Karpas-422 (cell line): ENCODE results near the gene CD276. TPM values are rescaled to one million over a fixed set of nuclear protein-coding genes. Genes with fewer than 3 reads are reported as not detected.

Experiments
- DNase-seq: peaks from one replicate; pipeline ENCODE4 v3.0.0-alpha.2; 2015
- H2AFZ ChIP-seq: fragments of 200-600 bp; sonication (generic); 2 replicates; pipeline ENCODE4 v1.6.1; 2014; ENCODE audit warnings: antibody characterized with exemption, low read length, mixed read lengths
- H3K27ac ChIP-seq: fragments of 200-600 bp; sonication (generic); 2 replicates; pipeline ENCODE4 v1.5.1; 2014; ENCODE audit warnings: mild to moderate bottlenecking, low read length, moderate library complexity
- H3K27me3 ChIP-seq: fragments of 200-600 bp; sonication (generic); 2 replicates; pipeline ENCODE4 v1.6.1; 2014; ENCODE audit warnings: low read length, mixed read lengths
- H3K36me3 ChIP-seq: fragments of 200-600 bp; sonication (generic); 2 replicates; pipeline ENCODE4 v1.6.1; 2014; ENCODE audit warnings: low read length, mixed read lengths; ENCODE audit not compliant: insufficient read depth
- H3K4me1 ChIP-seq: fragments of 200-600 bp; sonication (generic); 2 replicates; pipeline ENCODE4 v1.6.1; 2014; ENCODE audit warnings: mild to moderate bottlenecking, low read length, mixed read lengths
- H3K4me2 ChIP-seq: fragments of 200-600 bp; sonication (generic); 2 replicates; pipeline ENCODE4 v1.6.1; 2014; ENCODE audit warnings: low read length, low read depth, mild to moderate bottlenecking; ENCODE audit not compliant: poor library complexity, severe bottlenecking
- H3K4me3 ChIP-seq: fragments of 200-600 bp; sonication (generic); 2 replicates; pipeline ENCODE4 v1.5.1; 2014; ENCODE audit warnings: mild to moderate bottlenecking, antibody characterized with exemption, low read length, mixed read lengths
- H3K79me2 ChIP-seq: fragments of 200-600 bp; sonication (generic); 2 replicates; pipeline ENCODE4 v1.6.1; 2014; ENCODE audit warnings: mild to moderate bottlenecking, low read length, mixed read lengths
- H3K9ac ChIP-seq: fragments of 200-600 bp; sonication (generic); 2 replicates; pipeline ENCODE4 v1.6.0; 2014; ENCODE audit warnings: low read length
- H3K9me2 ChIP-seq: fragments of 200-600 bp; sonication (generic), shearing (Covaris generic); replicated peaks from 2 replicates; pipeline ENCODE4 v1.6.0; 2014; ENCODE audit warnings: mild to moderate bottlenecking, low read length, moderate library complexity; ENCODE audit not compliant: insufficient read depth
- H3K9me3 ChIP-seq: fragments of 300-700, 200-600 bp; sonication (generic); 2 replicates; pipeline ENCODE4 v1.6.1; 2014; ENCODE audit warnings: low read length, mixed read lengths
- H4K20me1 ChIP-seq: fragments of 200-600 bp; sonication (generic); 2 replicates; pipeline ENCODE4 v1.6.1; 2014; ENCODE audit warnings: mild to moderate bottlenecking, antibody characterized with exemption, low read length, low read depth; ENCODE audit not compliant: insufficient read depth
- total RNA-seq: library from RNA; depleted of rRNA; stranded (reverse); fragments of >200 nt; shearing (Covaris generic); gene quantifications from 2 replicates; pipeline ENCODE4 v1.2.3, GENCODE V29; 2014; ENCODE audit warnings: low replicate concordance

Gene CD276
- total RNA-seq, 1 experiment from 2014 or later = not detected

DNA sequence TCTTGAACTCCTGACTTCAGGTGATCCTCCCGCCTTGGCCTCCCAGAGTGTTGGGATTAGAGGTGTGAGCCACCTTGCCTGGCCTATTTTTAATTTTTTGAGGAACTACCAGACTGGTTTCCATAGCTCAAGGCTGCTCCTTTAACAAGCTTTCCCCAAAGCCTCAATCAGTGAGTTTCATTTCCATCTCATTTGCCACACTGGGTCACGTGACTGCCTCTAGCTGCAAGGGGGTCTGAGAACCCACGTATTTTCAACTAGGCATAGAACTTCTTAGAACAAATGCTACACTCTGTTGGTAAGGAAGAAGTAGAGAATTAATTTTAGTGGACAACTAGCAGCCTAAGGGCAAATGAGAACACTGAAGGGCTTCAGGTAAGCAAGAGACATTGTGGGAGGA, 3.1 kb upstream of the CD276 start:
- no peaks in the 10 kb centered on the region for H3K9me2 ChIP-seq
- H3K4me2 ChIP-seq = no peak overlapping the region
- no peaks in the 10 kb centered on the region for H3K4me1 ChIP-seq
- no peak overlapping the region for H2AFZ ChIP-seq
- no peaks in the 10 kb centered on the region for H3K27me3 ChIP-seq
- no peaks in the 10 kb centered on the region for H3K9me3 ChIP-seq
- H3K27ac ChIP-seq = no peak overlapping the region
- H4K20me1 ChIP-seq = no peaks in the 10 kb centered on the region
- H3K36me3 ChIP-seq = no peaks in the 10 kb centered on the region
- no peak overlapping the region for H3K4me3 ChIP-seq
- DNase-seq = no peak
- H3K79me2 ChIP-seq = no peaks in the 10 kb centered on the region
- no peak overlapping the region for H3K9ac ChIP-seq

DNA sequence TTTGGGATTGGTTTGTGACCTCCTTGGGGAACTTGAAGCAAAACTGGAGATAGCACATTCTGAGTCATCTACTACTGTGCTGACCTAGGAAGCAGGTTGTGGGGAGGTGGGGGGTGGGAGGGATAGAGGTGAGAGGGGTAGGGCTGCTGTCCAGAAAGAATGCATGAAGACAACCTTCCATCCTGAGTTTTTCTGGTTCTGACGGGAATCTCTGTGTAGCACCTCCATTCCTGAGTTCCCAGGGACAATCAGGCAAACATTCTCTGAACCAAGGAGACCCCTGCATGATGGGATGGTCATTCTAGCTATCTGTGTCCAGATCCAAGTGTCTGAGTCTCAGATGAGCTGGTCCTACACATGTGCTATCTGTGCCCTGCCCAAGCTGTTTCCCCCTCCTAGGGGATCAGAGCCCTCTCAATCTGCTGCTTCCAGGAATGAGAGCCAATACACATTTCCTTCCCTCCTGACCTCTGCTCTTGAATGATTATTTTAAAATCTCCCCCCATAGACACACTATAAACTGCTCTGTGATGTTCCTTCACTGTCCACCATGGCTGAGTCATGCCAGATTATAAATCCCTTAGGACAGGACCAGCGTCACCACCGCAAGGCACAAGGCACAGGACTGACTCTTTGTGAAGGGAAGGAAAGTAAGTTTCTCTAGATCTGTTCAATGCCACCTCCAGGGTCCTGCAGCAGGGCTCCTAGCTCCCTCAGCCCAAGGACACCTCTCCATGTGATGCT, 2.2 kb upstream of the CD276 start:
- Histone ChIP-seq H3K9me2 (no peaks in the 10 kb centered on the region), H4K20me1 (no peaks in the 10 kb centered on the region), H3K4me3 (no peak overlapping the region), H3K27ac (no peak overlapping the region), H3K9ac (no peak overlapping the region), H2AFZ (no peak overlapping the region), H3K27me3 (no peaks in the 10 kb centered on the region), H3K9me3 (no peaks in the 10 kb centered on the region), H3K4me2 (no peak overlapping the region), H3K36me3 (no peaks in the 10 kb centered on the region), H3K79me2 (no peaks in the 10 kb centered on the region), H3K4me1 (no peaks in the 10 kb centered on the region)
- DNase-seq = no peak

DNA sequence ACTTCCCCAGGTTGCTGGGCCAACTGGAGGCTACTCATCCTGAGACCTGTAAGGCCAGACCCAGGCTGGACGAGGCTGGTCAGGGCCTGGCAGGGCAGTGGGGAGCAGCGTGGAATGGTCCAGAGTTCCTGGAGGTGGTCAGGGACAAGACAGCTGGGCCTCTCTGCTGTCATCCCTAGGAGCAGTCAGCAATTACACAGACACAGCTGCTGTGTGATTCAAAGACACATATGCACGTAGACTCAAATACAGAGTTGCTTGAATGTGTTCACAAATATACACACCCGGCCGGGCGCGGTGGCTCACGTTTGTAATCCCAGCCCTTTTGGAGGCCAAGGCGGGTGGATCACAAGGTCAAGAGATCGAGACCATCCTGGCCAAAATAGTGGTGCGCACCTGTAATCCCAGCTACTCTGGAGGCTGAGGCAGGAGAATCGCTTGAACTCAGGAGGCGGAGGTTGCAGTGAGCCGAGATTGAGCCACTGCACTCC, 1.5 kb upstream of the CD276 start:
- Histone ChIP-seq H3K4me2 (no peak overlapping the region), H3K27me3 (no peaks in the 10 kb centered on the region)
- no peak for DNase-seq

DNA sequence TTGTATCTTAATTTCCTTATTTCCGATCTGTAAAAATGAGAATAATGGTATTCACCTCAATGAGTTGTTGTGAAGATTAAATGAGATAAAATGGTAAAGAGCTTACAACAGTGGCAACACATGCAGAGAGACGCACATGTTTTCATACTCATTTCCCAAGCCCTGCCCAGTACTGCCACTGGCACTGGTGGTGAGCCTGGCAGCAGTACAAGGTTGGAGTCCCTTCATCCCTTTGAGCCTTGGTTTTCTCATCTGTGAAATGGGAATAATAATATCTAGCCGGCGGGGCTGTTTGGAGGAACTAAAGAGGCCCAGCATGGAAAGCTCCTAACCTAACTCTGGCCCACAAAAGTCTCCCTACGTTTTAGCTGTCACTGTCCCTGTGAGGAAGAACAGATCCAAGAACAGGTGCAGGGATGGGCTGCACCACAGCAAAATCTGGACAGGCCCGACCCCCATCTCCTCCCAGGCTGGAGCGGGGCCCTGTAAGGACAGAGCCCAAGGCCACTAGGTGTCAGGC, 866 bp upstream of the CD276 start:
- Histone ChIP-seq H3K9me3 (no peaks in the 10 kb centered on the region), H3K4me3 (no peak overlapping the region), H3K27me3 (no peaks in the 10 kb centered on the region), H3K4me1 (no peaks in the 10 kb centered on the region), H3K9ac (no peak overlapping the region), H2AFZ (no peak overlapping the region), H3K79me2 (no peaks in the 10 kb centered on the region), H3K27ac (no peak overlapping the region), H3K4me2 (no peak overlapping the region), H4K20me1 (no peaks in the 10 kb centered on the region), H3K36me3 (no peaks in the 10 kb centered on the region), H3K9me2 (no peaks in the 10 kb centered on the region)
- DNase-seq = no peak

More for the DNA sequence above, 1.5 kb upstream of the CD276 start:
- H4K20me1 ChIP-seq = no peaks in the 10 kb centered on the region
- no peak overlapping the region for H3K4me3 ChIP-seq
- H3K9me3 ChIP-seq = no peaks in the 10 kb centered on the region
- no peaks in the 10 kb centered on the region for H3K36me3 ChIP-seq
- H3K4me1 ChIP-seq = no peaks in the 10 kb centered on the region
- no peaks in the 10 kb centered on the region for H3K79me2 ChIP-seq
- no peak overlapping the region for H3K9ac ChIP-seq
- no peak overlapping the region for H2AFZ ChIP-seq
- no peak overlapping the region for H3K27ac ChIP-seq
- no peaks in the 10 kb centered on the region for H3K9me2 ChIP-seq

DNA sequence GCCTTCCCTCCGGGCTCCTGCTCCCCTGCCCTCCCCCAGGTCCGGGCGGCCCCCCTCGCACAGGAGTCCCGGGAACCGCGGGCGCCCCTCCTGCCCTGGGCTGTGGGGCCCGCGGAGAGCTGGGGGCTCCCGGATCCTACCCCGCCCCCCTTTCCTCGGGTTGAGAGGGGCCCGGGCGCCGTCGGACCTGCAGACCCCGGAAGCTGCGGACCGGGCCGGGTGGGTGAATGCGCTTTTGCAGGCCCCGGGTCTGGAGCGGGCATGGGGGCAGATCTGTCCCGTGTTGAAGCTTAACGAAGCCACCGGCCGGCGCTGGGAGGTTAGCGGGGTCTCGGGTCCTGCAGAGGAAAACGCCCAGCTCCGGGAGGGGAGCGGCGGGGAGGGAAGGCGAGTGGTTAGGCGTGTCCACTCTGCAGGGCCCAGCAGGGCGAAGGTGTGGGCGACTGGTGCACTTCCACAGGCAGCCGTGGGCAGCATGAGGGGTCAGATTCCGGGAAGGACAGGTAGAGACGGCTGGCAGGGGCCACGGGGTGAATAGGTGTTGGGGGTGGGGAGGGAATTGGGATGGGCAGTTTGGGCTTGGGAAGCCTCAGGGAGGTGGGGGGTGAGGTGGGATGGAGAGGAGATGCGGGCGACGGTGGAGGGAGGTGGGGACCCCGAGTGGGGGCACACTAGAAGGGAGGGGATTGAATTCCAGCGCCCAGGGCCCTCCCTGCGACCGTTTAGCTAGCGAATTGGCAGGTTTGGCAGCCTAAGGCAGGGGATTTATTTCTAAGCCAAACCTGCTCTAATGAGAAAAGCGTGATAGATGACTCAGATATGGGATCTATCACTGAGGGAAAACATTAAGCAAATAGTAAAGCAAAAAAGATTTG, 635 bp downstream of the CD276 start:
- Histone ChIP-seq H4K20me1 (no peaks in the 10 kb centered on the region), H3K4me1 (no peaks in the 10 kb centered on the region), H3K4me3 (no peak overlapping the region), H2AFZ (no peak overlapping the region), H3K36me3 (no peaks in the 10 kb centered on the region), H3K27me3 (no peaks in the 10 kb centered on the region), H3K27ac (no peak overlapping the region), H3K9me2 (no peaks in the 10 kb centered on the region), H3K9me3 (no peaks in the 10 kb centered on the region), H3K79me2 (no peaks in the 10 kb centered on the region), H3K9ac (no peak overlapping the region), H3K4me2 (no peak overlapping the region)
- no peak for DNase-seq

DNA sequence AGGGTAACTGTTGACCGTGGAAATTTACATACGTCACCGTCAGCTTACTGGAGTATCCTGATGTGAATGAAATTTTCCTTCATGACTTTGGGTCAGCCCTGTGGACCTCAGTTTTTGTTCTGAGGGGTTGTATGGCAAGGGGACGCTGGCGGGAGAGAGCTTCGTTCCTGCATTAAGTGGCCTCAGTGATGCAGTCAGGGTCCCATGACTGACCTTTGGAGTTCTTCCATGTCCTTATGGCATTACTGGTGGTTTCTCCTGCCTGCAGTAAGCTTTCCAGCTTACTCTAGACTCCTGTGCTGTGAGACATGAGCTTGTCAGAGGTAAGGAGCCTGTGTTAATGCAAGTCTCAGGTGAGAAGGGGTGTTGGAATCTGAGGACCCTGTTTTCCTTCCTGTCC, 1.8 kb downstream of the CD276 start:
- Histone ChIP-seq H4K20me1 (no peaks in the 10 kb centered on the region), H3K79me2 (no peaks in the 10 kb centered on the region), H3K9me3 (no peaks in the 10 kb centered on the region), H3K27me3 (no peaks in the 10 kb centered on the region), H3K4me2 (no peak overlapping the region), H3K9ac (no peak overlapping the region), H3K4me1 (no peaks in the 10 kb centered on the region), H2AFZ (no peak overlapping the region), H3K9me2 (no peaks in the 10 kb centered on the region), H3K27ac (no peak overlapping the region), H3K36me3 (no peaks in the 10 kb centered on the region), H3K4me3 (no peak overlapping the region)
- DNase-seq = no peak

DNA sequence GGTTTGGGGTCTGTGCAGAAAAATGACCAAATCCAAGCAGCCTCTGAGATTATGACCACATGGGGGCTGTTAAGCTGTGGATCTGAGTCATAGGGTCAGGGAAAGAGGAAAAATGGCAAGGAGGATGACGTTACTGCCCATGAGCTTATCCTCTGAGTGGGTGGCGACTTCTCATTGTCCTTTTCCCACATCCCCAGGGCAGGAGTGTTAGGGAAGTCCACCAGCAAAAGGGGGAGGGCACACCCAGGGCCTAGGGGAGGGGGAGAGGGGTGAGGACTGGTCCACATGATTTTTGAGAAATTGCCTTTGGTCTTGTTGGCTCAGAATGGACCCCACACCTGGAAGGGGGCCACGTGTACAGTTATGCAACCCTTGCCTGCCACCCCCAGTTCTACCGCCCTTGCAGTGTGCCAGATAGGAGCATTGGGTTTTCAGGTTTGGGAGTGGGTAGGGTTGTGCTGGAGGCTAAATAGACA, 2.6 kb downstream of the CD276 start:
- Histone ChIP-seq H3K27ac (no peak overlapping the region), H3K9ac (no peak overlapping the region), H3K9me3 (no peaks in the 10 kb centered on the region), H3K4me3 (no peak overlapping the region), H3K4me1 (no peaks in the 10 kb centered on the region), H3K36me3 (no peaks in the 10 kb centered on the region), H3K79me2 (no peaks in the 10 kb centered on the region), H4K20me1 (no peaks in the 10 kb centered on the region), H3K27me3 (no peaks in the 10 kb centered on the region), H3K4me2 (no peak overlapping the region), H2AFZ (no peak overlapping the region), H3K9me2 (no peaks in the 10 kb centered on the region)
- no peak for DNase-seq

DNA sequence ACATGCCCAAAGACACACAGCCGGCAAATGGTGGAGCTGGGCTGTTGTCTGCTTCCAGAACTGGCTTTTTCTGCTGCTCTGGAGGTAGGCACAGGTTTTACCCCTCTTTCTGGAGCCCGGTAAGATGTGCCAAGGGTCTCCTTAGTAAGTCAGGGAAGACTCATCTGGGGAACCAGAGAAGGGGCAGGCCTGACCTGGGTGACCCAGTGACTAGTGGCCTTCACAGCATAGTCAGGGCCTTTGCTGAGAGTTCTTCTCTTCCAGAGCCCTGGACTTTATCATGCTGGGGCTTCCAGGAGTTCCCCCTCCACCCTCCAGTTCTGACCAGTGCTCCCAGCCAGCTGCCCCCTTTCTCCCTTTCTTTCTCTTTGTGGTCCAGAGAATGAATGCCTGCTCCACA, 3.2 kb downstream of the CD276 start:
- H2AFZ ChIP-seq = no peak overlapping the region
- no peaks in the 10 kb centered on the region for H3K79me2 ChIP-seq
- H3K9me3 ChIP-seq = no peaks in the 10 kb centered on the region
- no peak overlapping the region for H3K4me3 ChIP-seq
- H3K4me2 ChIP-seq = no peak overlapping the region
- no peaks in the 10 kb centered on the region for H3K9me2 ChIP-seq
- H4K20me1 ChIP-seq = no peaks in the 10 kb centered on the region
- no peaks in the 10 kb centered on the region for H3K36me3 ChIP-seq
- DNase-seq = no peak
- H3K27ac ChIP-seq = no peak overlapping the region
- no peaks in the 10 kb centered on the region for H3K27me3 ChIP-seq
- H3K4me1 ChIP-seq = no peaks in the 10 kb centered on the region
- H3K9ac ChIP-seq = no peak overlapping the region
